ENCODE results near the gene AOPEP.

The AOPEP gene

GRCh38 chr9:95089257-95090022, 362.9 kb downstream of the AOPEP start:
- CTCF ChIA-PET = interaction anchor here (0.5 to 0.8 kb wide), 4 partner anchors 16 to 562 kb away, joined by 3 to 4 read pairs (median 4); no protein-coding TSS in a partner anchor
- peak overlapping the region; percentile 98 for H3K27ac ChIP-seq
- TF ChIP-seq CTCF (conservative IDR thresholded peaks at IDR 0.05; ENCODE audit: low read depth) = no peak
- DNase-seq (ENCODE audit: low spot score) = no peak
- POLR2A ChIA-PET (ENCODE audit: low non-redundant PET) = no interaction called here

- no peak for TF ChIP-seq CTCF (conservative IDR thresholded peaks at IDR 0.05; ENCODE audit: low read depth)
- DNase-seq (ENCODE audit: low spot score) = no peak
- ChIA-PET POLR2A (ENCODE audit: low non-redundant PET) (no interaction called here), CTCF (interaction anchor here (0.5 to 0.7 kb wide), 2 partner anchors 47 to 563 kb away, joined by 3 to 4 read pairs; no protein-coding TSS in a partner anchor)
- H3K27ac ChIP-seq = peak overlapping the region; percentile 98
Observed at GRCh38 chr9:95090023-95090791, 363.7 kb downstream of the AOPEP start.

GRCh38 chr9:95090871-95091577, 364.5 kb downstream of the AOPEP start:
- ChIA-PET POLR2A (ENCODE audit: low non-redundant PET) (no interaction called here), CTCF (interaction anchor here (0.6 to 2.1 kb wide), 2 partner anchors 34 to 265 kb away, joined by 5 to 7 read pairs; no protein-coding TSS in a partner anchor)
- DNase-seq (ENCODE audit: low spot score) = no peak
- TF ChIP-seq CTCF (conservative IDR thresholded peaks at IDR 0.05; ENCODE audit: low read depth) = no peak
- H3K27ac ChIP-seq = peak overlapping the region; percentile 98

GRCh38 chr9:95091601-95092261, 365.2 kb downstream of the AOPEP start:
- H3K27ac ChIP-seq = peak overlapping the region; percentile 98
- no peak for DNase-seq (ENCODE audit: low spot score)
- CTCF ChIA-PET = interaction anchor here (0.6 to 2.1 kb wide), 4 partner anchors 33 to 266 kb away, joined by 3 to 7 read pairs (median 4); no protein-coding TSS in a partner anchor
- no peak for TF ChIP-seq CTCF (conservative IDR thresholded peaks at IDR 0.05; ENCODE audit: low read depth)
- POLR2A ChIA-PET (ENCODE audit: low non-redundant PET) = interaction anchor here (0.5 kb wide), 1 partner anchor 783 kb away, joined by 4 read pairs; the partner anchor contains the start of gene ERCC6L2

GRCh38 chr9:95092262-95093072, 366.0 kb downstream of the AOPEP start:
- no peak for TF ChIP-seq CTCF (conservative IDR thresholded peaks at IDR 0.05; ENCODE audit: low read depth)
- peak overlapping the region; percentile 98 for H3K27ac ChIP-seq
- DNase-seq (ENCODE audit: low spot score) = peak; percentile 81
- ChIA-PET CTCF (interaction anchor here (0.6 to 2.1 kb wide), 4 partner anchors 33 to 41 kb away, joined by 3 to 7 read pairs (median 3); no protein-coding TSS in a partner anchor), POLR2A (ENCODE audit: low non-redundant PET) (interaction anchor here (0.5 to 0.6 kb wide), 3 partner anchors 11 to 783 kb away, joined by 3 to 4 read pairs (median 4); partner anchors contain the start of gene ERCC6L2)
